Measurements from ENCODE around the gene PAFAH2. TPM values are rescaled to one million over a fixed set of nuclear protein-coding genes. Genes with fewer than 3 reads are reported as not detected.

The PAFAH2 gene
- total and polyA plus RNA-seq, 2 donors from 2014 or later = 21.0 to 23.5 TPM

DNA sequence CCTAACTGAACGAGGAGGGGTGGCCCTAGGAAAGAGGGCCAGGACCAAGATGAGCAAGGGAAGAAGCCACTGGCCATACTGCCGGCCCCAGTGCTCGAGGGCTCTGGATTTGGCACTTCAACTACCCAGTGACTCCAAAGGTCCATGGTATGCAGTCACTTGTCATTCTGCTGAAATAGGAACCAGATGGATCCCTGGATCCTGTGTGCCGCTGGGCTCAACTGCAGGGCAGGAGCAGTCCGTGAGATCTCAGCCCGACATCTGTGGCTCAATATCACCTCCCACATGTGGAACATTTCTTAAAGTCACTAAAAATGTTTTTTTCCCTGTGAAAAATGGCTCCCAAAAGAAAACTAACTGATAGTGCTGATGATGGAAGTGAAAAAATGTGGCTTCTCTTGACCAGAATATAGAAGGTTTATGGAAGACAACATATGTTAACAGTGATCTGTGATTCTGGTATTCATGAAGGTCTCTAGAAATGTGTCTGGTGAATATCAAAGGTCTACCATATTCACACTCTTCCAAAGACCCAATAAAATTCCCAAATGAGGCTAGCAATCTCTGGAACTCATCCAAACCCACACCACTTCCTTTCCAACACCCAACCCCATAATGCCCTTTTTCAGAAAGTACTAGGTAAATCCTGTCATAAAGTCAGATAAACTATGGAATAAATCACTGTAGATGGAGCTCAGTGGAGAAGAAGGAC is 24.1 kb downstream of the PAFAH2 start:
- Histone ChIP-seq H3K9me3 (ENCODE audit: control insufficient read depth in 2 of 3, insufficient read depth in 1 of 3, low read length in 3 of 3) (no peaks in the 10 kb centered on the region), H3K9ac (ENCODE audit: low read length in 3 of 3) (no peak overlapping the region), H3K4me3 (ENCODE audit: low read length in 3 of 3) (no peak overlapping the region), H3K27ac (ENCODE audit: low read depth in 2 of 2, low read length in 2 of 2) (no peak overlapping the region), H3K27me3 (ENCODE audit: control insufficient read depth, insufficient read depth, low read length) (no peaks in the 10 kb centered on the region), H3K36me3 (ENCODE audit: control insufficient read depth in 2 of 3, insufficient read depth in 3 of 3, low read length in 3 of 3) (peaks cover 2 to 42% (median 39%) of the 10 kb centered on the region in 3 donors), H3K4me1 (ENCODE audit: control insufficient read depth in 2 of 3, insufficient read depth in 2 of 3, low read depth in 1 of 3, low read length in 3 of 3) (no peaks in the 10 kb centered on the region)
- FAIRE-seq (no peak), DNase-seq (no peak)
- TF ChIP-seq, protein P1, sequence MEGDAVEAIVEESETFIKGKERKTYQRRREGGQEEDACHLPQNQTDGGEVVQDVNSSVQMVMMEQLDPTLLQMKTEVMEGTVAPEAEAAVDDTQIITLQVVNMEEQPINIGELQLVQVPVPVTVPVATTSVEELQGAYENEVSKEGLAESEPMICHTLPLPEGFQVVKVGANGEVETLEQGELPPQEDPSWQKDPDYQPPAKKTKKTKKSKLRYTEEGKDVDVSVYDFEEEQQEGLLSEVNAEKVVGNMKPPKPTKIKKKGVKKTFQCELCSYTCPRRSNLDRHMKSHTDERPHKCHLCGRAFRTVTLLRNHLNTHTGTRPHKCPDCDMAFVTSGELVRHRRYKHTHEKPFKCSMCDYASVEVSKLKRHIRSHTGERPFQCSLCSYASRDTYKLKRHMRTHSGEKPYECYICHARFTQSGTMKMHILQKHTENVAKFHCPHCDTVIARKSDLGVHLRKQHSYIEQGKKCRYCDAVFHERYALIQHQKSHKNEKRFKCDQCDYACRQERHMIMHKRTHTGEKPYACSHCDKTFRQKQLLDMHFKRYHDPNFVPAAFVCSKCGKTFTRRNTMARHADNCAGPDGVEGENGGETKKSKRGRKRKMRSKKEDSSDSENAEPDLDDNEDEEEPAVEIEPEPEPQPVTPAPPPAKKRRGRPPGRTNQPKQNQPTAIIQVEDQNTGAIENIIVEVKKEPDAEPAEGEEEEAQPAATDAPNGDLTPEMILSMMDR (IDR thresholded peaks at IDR 0.05; ENCODE audit: borderline replicate concordance, extremely low read depth, insufficient read depth) = no peak
- intact Hi-C loops (cut with DNase I) = no loop called here

DNA sequence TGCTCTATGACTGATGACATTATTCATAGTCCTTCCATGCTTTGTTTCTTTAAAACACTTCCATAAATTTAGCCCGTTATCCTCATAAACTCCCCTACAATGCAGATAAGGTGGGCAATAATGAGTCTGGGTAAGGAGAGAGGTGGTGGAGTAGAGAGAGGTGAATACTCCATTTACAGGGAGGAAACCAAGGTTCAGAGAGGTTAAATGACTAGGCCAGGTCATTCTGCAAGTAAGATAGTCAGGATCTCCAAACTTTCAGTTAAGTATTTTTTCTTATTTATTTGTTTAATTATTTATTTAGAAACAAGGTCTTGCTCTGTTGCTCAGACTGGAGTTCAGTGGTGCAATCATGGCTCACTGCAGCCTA is 26.1 kb downstream of the PAFAH2 start:
- H3K36me3 ChIP-seq (ENCODE audit: control insufficient read depth in 2 of 3, insufficient read depth in 3 of 3, low read length in 3 of 3) = peaks cover 2 to 43% (median 33%) of the 10 kb centered on the region in 3 donors
- intact Hi-C loops (cut with DNase I) = no loop called here
- DNase-seq = no peak
- H3K4me1 ChIP-seq (ENCODE audit: control insufficient read depth in 2 of 3, insufficient read depth in 2 of 3, low read depth in 1 of 3, low read length in 3 of 3) = no peaks in the 10 kb centered on the region
- H3K4me3 ChIP-seq (ENCODE audit: low read length in 3 of 3) = no peak overlapping the region
- no peaks in the 10 kb centered on the region for H3K27me3 ChIP-seq (ENCODE audit: control insufficient read depth, insufficient read depth, low read length)
- TF ChIP-seq, protein P1 (IDR thresholded peaks at IDR 0.05; ENCODE audit: borderline replicate concordance, extremely low read depth, insufficient read depth) = no peak
- no peak overlapping the region for H3K9ac ChIP-seq (ENCODE audit: low read length in 3 of 3)
- no peak overlapping the region for H3K27ac ChIP-seq (ENCODE audit: low read depth in 2 of 2, low read length in 2 of 2)
- no peak for FAIRE-seq
- no peaks in the 10 kb centered on the region for H3K9me3 ChIP-seq (ENCODE audit: control insufficient read depth in 2 of 3, insufficient read depth in 1 of 3, low read length in 3 of 3)

DNA sequence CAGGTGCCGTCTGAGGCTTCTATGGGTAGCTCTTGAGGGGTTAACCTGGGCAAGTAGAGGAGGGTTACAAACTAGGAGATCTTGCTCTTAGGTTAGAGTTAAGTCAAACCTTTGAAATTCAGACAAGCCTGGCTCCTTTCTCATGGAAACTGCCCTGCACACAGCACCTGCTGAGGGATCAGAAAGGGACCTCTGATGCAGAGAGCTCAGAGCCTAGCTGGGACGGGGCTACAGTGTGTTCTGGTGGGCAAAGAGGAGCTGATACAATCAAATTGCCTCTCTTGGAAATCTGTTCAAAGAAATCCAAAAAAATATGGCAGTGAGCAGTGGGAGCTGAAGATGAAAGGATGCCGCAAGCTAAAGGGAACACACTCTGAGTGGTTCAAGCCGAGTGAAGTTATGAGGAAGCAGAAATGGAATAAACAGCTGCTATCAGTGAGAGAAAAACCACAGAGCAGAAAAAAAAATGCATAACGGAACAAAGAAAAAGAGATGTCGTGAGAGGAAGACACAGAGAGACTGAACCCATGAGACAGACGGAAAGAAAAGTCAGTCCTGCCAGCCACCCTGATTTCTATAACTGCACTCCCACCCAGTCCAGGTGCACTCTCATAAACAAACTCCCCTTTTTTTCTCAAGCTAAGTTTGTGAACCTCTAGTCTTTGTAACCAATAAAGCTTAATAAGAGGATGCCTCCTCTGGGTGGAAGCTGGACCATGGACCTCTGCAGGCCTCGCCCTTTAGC is 26.6 kb downstream of the PAFAH2 start:
- DNase-seq (peak in 1 of 5 donors; percentile 21), FAIRE-seq (no peak)
- Histone ChIP-seq H3K9me3 (ENCODE audit: control insufficient read depth in 2 of 3, insufficient read depth in 1 of 3, low read length in 3 of 3) (no peaks in the 10 kb centered on the region), H3K36me3 (ENCODE audit: control insufficient read depth in 2 of 3, insufficient read depth in 3 of 3, low read length in 3 of 3) (peaks cover 0 to 39% (median 33%) of the 10 kb centered on the region in 3 donors), H3K4me1 (ENCODE audit: control insufficient read depth in 2 of 3, insufficient read depth in 2 of 3, low read depth in 1 of 3, low read length in 3 of 3) (no peaks in the 10 kb centered on the region), H3K4me3 (ENCODE audit: low read length in 3 of 3) (no peak overlapping the region), H3K27me3 (ENCODE audit: control insufficient read depth, insufficient read depth, low read length) (no peaks in the 10 kb centered on the region), H3K27ac (ENCODE audit: low read depth in 2 of 2, low read length in 2 of 2) (no peak overlapping the region), H3K9ac (ENCODE audit: low read length in 3 of 3) (no peak overlapping the region)
- TF ChIP-seq, protein P1 (IDR thresholded peaks at IDR 0.05; ENCODE audit: borderline replicate concordance, extremely low read depth, insufficient read depth) = no peak
- intact Hi-C loops (cut with DNase I) = no loop called here

Data from kidney (tissue), 14 donors.